Stimulated activated CD4-positive, alpha-beta T cell treated with anti-CD3 and anti-CD28 coated beads, Interleukin-12 subunit alpha, Interleukin-12 subunit beta, amount 100 ng/mL, for 48 hours (primary cell): ENCODE results near the gene OGFR.

Experiments used
- DNase-seq, 3 donors: peaks; one replicate each; pipeline ENCODE4 v3.0.0-alpha.2; 2020; ENCODE audit warnings: low read depth in 2 of 3, low spot score in 1 of 3

Gene OGFR

GRCh38 chr20:62824476-62825332 is 20.1 kb downstream of the OGFR start:
- DNase-seq: peak in 1 of 3 donors; percentile 45

GRCh38 chr20:62825333-62825985 is 20.8 kb downstream of the OGFR start:
- DNase-seq: no peak

GRCh38 chr20:62825986-62826645 is 21.5 kb downstream of the OGFR start:
- DNase-seq: no peak

GRCh38 chr20:62826646-62827310 is 22.1 kb downstream of the OGFR start:
- DNase-seq: no peak

- DNase-seq: no peak
Observed at GRCh38 chr20:62827311-62828038, 22.8 kb downstream of the OGFR start.

GRCh38 chr20:62828051-62828450 is 23.4 kb downstream of the OGFR start:
- DNase-seq: no peak

- DNase-seq: no peak
Observed at GRCh38 chr20:62828511-62829230, 24.0 kb downstream of the OGFR start.

- DNase-seq: no peak
Observed at GRCh38 chr20:62829231-62830230, 24.9 kb downstream of the OGFR start.

GRCh38 chr20:62830251-62830650 is 25.6 kb downstream of the OGFR start:
- DNase-seq: no peak

GRCh38 chr20:62830821-62831220 is 26.2 kb downstream of the OGFR start:
- no peak for DNase-seq

- DNase-seq: no peak
Observed at GRCh38 chr20:62831361-62831788, 26.7 kb downstream of the OGFR start.

- DNase-seq: no peak
Observed at GRCh38 chr20:62831854-62832211, 27.2 kb downstream of the OGFR start.

GRCh38 chr20:62832212-62832922 is 27.7 kb downstream of the OGFR start:
- no peak for DNase-seq

- no peak for DNase-seq
Observed at GRCh38 chr20:62832951-62833391, 28.3 kb downstream of the OGFR start.

- DNase-seq: no peak
Observed at GRCh38 chr20:62834967-62835730, 30.5 kb downstream of the OGFR start.

GRCh38 chr20:62835931-62836861 is 31.6 kb downstream of the OGFR start:
- no peak for DNase-seq
